ENCODE measurements around the gene PCF11. TPM values are rescaled to one million over a fixed set of nuclear protein-coding genes. Genes with fewer than 3 reads are reported as not detected.
"Not testable (repeated sequence)": the region's sequence is repeated elsewhere in the genome, so short reads cannot be mapped to it uniquely, and the experiment has no call there.

Gene PCF11, protein sequence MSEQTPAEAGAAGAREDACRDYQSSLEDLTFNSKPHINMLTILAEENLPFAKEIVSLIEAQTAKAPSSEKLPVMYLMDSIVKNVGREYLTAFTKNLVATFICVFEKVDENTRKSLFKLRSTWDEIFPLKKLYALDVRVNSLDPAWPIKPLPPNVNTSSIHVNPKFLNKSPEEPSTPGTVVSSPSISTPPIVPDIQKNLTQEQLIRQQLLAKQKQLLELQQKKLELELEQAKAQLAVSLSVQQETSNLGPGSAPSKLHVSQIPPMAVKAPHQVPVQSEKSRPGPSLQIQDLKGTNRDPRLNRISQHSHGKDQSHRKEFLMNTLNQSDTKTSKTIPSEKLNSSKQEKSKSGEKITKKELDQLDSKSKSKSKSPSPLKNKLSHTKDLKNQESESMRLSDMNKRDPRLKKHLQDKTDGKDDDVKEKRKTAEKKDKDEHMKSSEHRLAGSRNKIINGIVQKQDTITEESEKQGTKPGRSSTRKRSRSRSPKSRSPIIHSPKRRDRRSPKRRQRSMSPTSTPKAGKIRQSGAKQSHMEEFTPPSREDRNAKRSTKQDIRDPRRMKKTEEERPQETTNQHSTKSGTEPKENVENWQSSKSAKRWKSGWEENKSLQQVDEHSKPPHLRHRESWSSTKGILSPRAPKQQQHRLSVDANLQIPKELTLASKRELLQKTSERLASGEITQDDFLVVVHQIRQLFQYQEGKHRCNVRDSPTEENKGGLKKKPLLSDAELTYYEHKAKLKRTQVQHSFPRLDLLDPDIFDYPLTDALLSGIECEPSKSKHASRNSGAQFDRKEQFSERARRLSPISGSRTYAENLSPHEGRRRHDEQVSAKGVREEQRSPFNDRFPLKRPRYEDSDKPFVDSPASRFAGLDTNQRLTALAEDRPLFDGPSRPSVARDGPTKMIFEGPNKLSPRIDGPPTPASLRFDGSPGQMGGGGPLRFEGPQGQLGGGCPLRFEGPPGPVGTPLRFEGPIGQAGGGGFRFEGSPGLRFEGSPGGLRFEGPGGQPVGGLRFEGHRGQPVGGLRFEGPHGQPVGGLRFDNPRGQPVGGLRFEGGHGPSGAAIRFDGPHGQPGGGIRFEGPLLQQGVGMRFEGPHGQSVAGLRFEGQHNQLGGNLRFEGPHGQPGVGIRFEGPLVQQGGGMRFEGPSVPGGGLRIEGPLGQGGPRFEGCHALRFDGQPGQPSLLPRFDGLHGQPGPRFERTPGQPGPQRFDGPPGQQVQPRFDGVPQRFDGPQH (N-terminal part only)
- 10 to 100 TPM; 50.7 to 52.0 TPM for total RNA-seq
- long read RNA-seq, partial matches to known transcripts, result 10 of 13 reads
- long read RNA-seq, other reads (novel, unspliced or antisense), result 1 of 13 reads

DNA sequence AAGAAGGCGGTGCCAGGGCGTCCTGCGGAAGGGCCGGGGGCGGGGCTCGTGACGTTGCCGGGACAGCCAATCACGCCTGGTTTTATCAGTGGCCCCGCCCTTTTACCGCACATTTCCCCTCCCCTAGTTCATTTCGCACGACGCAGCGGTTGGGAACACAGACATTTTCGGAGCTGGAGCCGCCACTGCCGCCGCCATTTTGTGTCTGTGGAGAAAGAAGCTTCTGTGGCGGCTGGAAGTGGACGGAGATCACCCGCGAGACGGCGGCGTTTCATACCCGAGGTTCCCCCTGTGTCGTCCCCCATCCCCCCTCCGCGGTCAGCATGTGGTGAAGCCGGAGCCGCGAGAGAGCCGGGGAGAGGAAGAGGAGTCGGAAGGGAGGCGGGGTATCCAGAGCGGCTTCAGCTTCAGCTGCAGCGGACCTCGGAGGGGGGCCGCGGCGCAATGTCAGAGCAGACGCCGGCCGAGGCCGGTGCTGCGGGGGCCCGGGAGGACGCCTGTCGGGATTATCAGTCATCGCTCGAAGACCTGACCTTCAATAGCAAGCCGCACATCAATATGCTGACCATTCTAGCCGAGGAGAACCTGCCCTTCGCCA lies at the start of gene PCF11:
TSS of gene PCF11 (plus strand) at position 136 of the 598 bp plus-strand sequence. CDS start at position 445, 309 bp downstream.
- peak in 1 of 2 donors; percentile 99 for DNase-seq
- intact Hi-C loops (cut with DNase I, micrococcal nuclease), result loop anchor here in 1 of 2 donors (5.0 kb wide), 1 partner anchor 85 kb away; the partner anchor contains the start of gene RAB30

DNA sequence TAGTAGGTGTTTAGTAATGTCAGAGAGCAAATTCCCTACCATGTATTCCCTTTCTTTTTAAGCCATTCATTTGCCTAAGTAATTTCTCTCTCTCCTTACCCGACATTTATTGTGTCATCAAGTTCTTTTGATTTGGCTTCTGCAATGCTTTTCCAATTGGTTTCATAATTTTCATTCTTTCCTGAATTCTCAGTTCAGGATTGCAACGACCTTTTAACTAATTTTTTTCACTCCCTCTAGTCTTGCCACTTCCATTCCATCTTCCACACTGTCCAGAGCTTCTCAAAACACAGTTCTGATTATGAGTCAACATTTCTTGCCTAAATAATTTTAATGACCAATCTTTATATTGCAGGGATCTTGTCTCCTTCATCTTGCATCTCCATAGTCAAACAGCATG lies 44.0 kb upstream of the PCF11 start:
- no peak for ATAC-seq
- intact Hi-C loops (cut with DNase I, micrococcal nuclease), result no loop called here
- no peak for DNase-seq

More for the DNA sequence above, at the start of gene PCF11:
- ATAC-seq, result peak; percentile 9

DNA sequence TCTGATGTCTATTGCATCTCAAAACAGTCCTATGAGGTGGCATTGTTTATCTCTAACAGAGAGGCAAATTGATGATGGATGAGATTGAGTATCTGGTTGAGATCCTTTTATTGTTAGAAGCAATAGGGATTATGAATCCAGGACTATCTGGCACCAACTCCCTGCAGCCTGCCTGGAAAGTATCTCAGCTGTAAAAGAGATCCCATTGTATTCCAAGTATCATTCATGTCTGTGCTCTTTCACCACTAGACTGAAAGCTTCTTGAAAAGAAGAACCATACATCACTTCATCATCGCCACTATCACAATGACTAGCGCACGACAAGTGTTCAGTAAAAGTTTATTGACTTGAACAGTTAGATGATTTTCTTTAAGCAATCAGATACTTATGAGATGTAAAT lies 41.9 kb upstream of the PCF11 start:
- DNase-seq (no peak), ATAC-seq (no peak)
- intact Hi-C loops (cut with DNase I, micrococcal nuclease), result no loop called here

DNA sequence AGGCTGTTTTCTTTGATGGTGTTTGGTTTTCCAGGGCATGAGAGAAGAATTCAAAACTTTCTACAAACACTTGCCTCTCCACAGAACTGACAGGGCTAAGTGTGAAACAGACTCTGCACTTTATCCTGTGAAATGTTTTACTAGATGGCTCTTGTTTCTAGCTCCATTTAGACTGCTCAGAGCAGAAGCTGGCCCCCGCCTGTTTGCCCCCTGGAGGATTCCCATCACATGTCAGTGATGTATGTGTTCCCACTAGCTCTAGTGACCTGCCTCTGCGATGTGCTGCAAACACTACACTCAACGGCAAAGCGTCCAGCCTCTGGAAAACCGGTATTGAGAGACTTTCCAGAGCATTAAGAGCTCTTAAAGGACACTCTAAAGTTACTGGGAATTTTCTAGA lies 41.4 kb upstream of the PCF11 start:
- ATAC-seq (no peak), DNase-seq (no peak)
- intact Hi-C loops (cut with DNase I, micrococcal nuclease), result no loop called here

DNA sequence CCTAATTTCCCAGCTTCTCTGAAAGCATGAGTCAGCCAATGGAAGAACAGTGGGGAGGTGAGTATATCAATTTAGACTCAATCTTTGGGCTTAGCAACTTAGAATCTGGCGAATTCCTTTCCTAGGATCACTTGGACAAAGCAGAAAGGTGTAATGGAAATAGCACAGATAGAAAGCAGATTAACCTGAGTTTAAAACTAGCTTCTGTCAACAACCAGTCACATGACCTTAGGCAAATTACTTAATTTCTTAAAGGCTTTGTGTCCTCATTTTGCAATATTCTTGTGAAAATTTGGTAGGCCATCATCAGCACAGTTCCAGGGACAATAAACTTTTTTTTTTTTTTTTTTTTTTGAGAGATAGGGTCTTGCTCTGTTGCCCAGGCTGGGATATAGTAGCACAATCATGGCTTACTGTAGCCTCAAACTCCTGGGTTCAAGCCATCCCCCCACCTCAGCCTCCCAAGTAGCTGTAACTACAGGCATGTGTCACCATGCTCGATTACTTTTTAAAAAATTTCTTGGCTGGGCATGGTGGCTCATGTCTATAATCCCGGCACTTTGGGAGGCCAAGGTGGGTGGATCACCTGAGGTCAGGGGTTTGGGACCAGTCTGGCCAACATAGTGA lies 40.8 kb upstream of the PCF11 start:
- DNase-seq (no peak), ATAC-seq (no peak)

DNA sequence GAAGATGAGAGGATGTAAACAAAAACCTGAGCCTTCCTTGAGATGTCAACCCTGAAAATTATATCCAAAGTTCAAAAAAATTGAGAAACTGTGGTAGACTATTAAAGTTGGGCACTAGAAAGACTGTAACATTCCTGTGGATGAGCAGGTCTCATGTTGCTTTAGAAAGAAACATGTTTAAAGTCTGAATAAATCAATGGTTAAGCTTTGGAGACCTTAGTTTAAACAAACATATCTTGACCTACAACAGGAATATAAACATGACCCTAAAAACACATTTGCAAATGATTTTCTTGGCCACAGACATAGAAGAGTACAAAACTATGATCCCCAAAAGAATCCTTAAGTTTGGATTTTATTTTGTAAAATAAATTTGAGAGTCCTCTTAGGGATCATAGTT lies 38.1 kb upstream of the PCF11 start:
- no peak for DNase-seq
- ATAC-seq, result no peak
- intact Hi-C loops (cut with DNase I, micrococcal nuclease), result no loop called here

More for the DNA sequence above, 40.8 kb upstream of the PCF11 start:
- intact Hi-C loops (cut with DNase I, micrococcal nuclease), result no loop called here

DNA sequence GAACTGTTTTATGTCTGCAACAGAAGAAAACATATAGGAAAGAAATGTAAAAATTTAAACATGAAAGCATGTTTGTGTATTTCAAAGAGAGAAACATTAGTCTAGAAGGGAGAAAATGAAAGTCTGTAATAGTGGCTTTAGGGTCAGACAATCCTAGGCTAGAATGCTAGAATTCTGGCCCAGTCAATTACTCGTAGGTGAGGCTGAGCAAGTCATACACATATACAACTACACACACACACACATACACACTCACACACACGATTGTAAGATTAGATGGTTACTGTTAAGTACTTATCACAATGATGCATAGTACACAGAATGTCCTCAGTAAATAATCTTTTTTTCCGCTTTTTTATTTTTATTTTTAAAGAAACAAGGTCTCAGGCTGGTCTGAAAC lies 37.7 kb upstream of the PCF11 start:
- no peak for DNase-seq
- no peak for ATAC-seq
- intact Hi-C loops (cut with DNase I, micrococcal nuclease), result no loop called here

DNA sequence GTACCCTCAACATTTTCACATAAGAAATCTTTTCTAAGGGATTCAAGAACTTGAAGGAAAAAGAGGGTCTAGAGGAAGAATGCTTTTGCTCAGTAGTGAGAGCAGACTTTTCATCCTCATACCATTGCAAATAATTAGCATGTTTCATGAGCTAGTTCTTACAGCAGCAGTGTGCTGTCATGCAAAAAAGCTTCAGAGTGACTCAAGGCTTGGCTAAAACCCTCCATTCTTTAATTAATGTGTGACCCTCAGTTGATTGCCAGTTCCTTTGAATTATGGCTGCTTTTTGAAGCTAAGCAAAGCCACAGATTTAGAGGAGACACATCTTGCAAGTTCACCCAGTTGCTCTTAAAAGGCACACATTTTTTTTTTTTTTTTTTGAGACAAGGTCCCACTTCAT lies 36.6 kb upstream of the PCF11 start:
- no peak for DNase-seq
- ATAC-seq, result no peak
- intact Hi-C loops (cut with DNase I, micrococcal nuclease), result no loop called here

DNA sequence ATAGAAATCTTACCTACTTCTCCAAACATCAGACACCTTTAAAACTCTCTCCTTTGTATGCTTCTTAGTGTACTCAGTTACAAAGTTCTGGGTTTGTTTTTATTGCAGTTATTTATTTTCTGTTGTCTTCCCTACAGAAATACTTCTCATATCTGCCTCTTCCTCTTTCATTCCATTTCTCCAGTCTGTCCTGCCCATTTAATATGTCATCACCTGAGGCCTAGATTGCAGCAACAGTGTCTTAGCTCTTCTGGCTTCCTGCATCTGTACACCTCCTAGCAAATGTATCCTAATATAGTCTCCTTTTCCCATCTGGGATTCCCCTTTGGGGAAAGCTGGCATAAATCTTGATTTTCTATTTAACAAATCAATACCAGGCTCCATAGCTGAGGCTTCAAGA lies 34.9 kb upstream of the PCF11 start:
- intact Hi-C loops (cut with DNase I, micrococcal nuclease), result no loop called here
- no peak for DNase-seq
- ATAC-seq, result no peak

DNA sequence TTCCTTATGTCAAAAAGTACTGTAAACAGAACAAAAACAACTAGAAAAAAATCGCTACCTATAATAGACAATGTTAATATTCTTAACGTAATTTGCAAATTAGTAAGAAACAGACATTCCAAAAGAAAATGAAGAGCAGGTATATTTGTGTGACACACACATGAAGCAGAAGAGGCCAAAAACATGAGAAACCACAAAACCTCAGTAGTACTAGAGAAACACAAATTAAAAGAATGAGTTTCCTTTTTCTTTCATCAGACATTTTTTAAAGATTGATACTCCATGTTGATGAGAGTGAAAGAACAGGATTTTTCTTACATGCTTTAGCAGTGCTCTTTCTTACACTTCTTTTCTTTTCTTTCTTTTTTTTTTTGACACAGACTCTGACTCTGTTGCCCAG lies 34.2 kb upstream of the PCF11 start:
- intact Hi-C loops (cut with DNase I, micrococcal nuclease), result no loop called here
- ATAC-seq (no peak), DNase-seq (no peak)

DNA sequence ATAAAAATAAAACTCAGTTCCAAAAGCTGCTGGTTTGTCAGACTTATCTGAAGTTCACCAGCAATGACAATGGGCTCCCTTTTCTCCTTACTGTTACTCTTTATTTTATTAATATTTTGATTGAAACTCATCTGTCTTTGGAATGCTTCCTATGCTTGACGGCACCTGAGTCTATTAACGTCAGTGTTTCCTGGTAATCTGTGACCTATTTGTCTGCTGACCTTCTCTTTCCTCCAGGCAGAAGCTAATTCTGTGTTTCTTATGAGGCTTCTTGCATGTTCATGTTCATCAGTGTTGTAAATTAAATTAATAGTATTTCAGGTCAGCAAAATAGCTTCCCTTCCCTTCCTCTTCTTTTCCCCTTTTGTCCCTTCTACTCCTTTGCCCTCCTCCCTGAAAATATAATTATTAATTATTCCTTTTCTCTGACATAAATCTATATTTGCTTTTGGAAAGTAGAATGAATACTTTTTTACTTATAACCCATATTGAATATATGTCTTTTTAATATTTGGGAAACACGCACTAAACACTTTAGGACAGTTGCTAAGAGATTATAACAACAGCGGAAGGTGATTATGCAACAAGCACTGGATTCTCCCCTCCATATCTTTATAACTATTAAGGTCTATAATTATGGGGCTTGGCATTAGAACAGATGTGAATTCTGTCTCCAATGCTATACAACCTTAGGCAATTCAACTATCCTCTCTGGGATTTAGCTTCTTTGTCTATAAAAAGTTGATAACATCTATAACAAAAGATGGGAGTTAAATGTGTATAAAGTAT lies 32.1 kb upstream of the PCF11 start:
- intact Hi-C loops (cut with DNase I, micrococcal nuclease), result no loop called here
- no peak for DNase-seq
- ATAC-seq, result no peak

DNA sequence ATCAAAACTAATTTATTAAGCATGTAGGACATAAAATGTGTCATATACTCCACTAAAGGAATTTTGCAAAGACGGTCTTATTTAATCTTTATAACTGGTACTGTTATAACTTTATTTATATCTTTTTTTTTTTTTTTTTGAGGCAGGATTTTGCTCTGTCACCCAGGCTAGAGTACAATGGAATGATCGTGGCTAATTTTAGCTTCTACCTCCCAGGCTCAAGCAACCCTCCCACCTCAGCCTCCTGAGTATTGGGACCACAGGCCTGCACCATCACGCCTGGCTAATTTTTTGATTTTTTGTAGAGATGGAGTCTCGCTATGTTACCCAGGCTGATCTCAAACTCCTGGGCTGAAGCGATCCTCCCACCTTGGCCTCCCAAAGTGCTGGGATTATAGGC lies 31.4 kb upstream of the PCF11 start:
- intact Hi-C loops (cut with DNase I, micrococcal nuclease), result no loop called here
- DNase-seq (no peak), ATAC-seq (no peak)

DNA sequence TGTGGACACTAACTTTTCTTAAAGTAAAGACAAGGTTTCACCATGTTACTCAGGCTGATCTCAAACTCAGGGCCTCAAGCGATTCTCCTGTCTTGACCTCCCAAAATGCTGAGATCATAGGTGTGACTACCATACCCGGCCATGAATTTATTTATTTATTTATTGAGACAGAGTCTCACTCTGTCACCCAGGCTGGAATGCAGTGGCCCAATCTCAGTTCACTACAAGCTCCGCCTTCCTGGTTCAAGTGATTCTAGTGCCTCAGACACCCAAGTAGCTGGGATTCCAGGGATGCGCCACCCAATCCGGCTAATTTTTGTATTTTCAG lies 29.7 kb upstream of the PCF11 start:
- ATAC-seq, result no peak
- intact Hi-C loops (cut with DNase I, micrococcal nuclease), result no loop called here
- DNase-seq, result no peak

DNA sequence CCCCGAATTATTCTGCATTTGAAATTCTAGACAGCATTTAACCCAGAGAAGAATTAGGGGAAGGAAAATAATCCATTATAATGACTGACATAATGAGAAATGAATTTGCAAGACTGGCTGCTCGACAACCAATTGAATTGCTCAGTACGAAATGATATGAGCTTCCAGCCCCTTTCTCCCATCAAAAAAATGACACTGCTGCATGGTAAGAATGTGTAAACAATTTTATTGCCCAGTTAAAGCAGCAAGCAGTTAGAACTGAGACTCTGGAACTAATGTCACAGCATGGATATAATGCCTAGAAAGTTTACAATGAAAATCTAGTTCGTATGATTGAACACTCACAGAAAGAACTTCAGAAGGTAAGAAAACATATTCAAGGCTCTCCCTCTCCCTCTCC lies 24.7 kb upstream of the PCF11 start:
- no peak for DNase-seq
- no peak for ATAC-seq
- intact Hi-C loops (cut with DNase I, micrococcal nuclease), result no loop called here

DNA sequence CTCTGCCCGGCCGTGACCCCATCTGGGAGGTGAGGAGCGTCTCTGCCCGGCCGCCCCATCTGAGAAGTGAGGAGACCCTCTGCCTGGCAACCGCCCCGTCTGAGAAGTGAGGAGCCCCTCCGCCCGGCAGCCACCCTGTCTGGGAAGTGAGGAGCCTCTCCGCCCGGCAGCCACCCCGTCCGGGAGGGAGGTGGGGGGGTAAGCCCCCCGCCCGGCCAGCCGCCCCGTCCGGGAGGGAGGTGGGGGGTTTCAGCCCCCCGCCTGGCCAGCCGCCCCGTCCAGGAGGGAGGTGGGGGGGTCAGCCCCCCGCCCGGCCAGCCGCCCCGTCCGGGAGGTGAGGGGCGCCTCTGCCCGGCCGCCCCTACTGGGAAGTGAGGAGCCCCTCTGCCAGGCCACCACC lies 23.7 kb upstream of the PCF11 start:
- DNase-seq; intact Hi-C loops (cut with DNase I, micrococcal nuclease); ATAC-seq: not testable (repeated sequence)

DNA sequence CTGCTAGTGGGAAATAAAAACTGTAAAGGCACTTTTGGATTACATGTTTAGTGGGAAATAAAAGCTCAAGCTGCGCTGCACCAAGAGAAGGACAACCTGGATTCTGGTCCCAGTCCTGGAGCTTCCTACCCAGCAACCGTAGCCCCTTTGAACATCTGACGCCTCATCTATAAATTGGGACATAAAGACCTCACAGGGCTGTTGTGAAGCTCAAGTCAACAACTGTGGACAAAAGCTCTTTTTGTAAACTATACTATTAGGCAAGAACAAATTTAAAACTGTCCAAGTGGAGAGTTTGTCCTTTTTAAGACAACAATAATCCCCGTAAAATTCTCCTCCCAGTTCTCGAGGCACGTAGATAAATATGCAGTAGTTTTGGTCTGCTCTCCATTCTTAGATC lies 17.6 kb upstream of the PCF11 start:
- ATAC-seq (no peak), DNase-seq (no peak)
- intact Hi-C loops (cut with DNase I, micrococcal nuclease), result no loop called here

DNA sequence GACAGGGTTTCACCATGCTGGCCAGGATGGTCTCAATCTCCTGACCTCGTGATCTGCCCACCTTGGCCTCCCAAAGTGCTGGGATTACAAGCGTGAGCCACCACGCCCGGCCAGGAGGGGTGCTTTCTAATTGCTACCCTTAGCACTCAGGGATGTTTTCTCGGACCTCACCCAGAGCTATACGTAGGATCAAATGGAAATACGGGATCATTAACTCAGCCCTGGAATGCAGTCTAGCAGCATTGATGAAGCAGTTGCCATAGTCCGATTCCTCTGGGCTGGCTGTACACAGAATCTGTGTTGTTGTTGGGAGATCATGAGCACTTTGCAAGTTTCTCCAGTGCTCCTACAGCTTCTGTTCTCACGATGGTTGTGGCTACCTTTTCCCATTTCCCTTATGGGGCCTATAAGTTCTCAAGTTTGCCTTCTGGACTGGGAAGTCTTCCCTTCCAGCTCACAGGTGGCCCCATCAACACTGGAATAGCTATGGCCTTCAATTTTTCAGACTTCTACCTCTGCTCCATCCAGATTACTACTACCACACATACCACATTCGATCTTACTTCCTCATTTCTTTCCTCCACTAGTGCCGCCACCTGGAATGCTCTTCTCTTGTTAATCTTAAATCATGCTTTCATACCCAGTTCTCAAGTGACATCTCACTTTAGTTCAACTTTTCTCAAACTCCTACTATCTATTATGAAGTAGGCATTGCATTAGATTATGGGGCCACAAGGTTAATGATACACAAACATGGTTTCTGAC lies 16.1 kb upstream of the PCF11 start:
- no peak for DNase-seq
- intact Hi-C loops (cut with DNase I, micrococcal nuclease), result no loop called here
- ATAC-seq, result no peak

All from left colon (tissue), 2 donors.